Loucy (cell line): ENCODE measurements around the gene NUAK1.

Experiments used
- H2AFZ ChIP-seq: fragments of 200-600 bp; sonication (generic); 2 replicates; pipeline ENCODE4 v1.6.0; 2016; ENCODE audit warnings: antibody characterized with exemption, mild to moderate bottlenecking, low read length, moderate library complexity
- H3F3A ChIP-seq: fragments of 200-600 bp; 2 replicates; pipeline ENCODE4 v1.6.0; 2016; ENCODE audit warnings: antibody characterized with exemption, low read depth, mild to moderate bottlenecking
- H3K27me3 ChIP-seq: fragments of 200-600 bp; sonication (generic); 2 replicates; pipeline ENCODE4 v1.6.1; 2014; ENCODE audit warnings: low read length, mild to moderate bottlenecking; ENCODE audit not compliant: insufficient read depth, poor library complexity, severe bottlenecking
- H3K36me3 ChIP-seq: fragments of 200-600 bp; sonication (generic); 2 replicates; pipeline ENCODE4 v1.6.1; 2016; ENCODE audit warnings: low read length; ENCODE audit not compliant: insufficient read depth
- H3K4me1 ChIP-seq: fragments of 200-600 bp; sonication (generic); 2 replicates; pipeline ENCODE4 v1.5.1; 2014; ENCODE audit warnings: low read length, mild to moderate bottlenecking; ENCODE audit not compliant: insufficient read depth, poor library complexity, severe bottlenecking
- H3K4me2 ChIP-seq: fragments of 200-600 bp; sonication (generic); 2 replicates; pipeline ENCODE4 v1.6.0; 2014; ENCODE audit warnings: antibody characterized with exemption, low read length, low read depth, mild to moderate bottlenecking; ENCODE audit not compliant: poor library complexity, severe bottlenecking
- H3K4me3 ChIP-seq: fragments of 200-600 bp; sonication (generic); 2 replicates; pipeline ENCODE4 v1.5.1; 2014; ENCODE audit warnings: low read length, mild to moderate bottlenecking, mixed read lengths; ENCODE audit not compliant: poor library complexity, severe bottlenecking
- H3K79me2 ChIP-seq: fragments of 200-600 bp; sonication (generic); 2 replicates; pipeline ENCODE4 v1.6.1; 2014; ENCODE audit warnings: low read length; ENCODE audit not compliant: insufficient read depth
- H3K9ac ChIP-seq: fragments of 200-600 bp; sonication (generic); 2 replicates; pipeline ENCODE4 v1.6.0; 2014; ENCODE audit warnings: mild to moderate bottlenecking, low read depth, low read length, moderate library complexity; ENCODE audit not compliant: poor library complexity, severe bottlenecking
- H3K9me2 ChIP-seq: fragments of 200-600 bp; sonication (generic); replicated peaks from 2 replicates; pipeline ENCODE4 v1.6.1; 2016; ENCODE audit warnings: low read depth, low read length, mixed read lengths
- H3K9me3 ChIP-seq: fragments of 200-600 bp; sonication (generic); 2 replicates; pipeline ENCODE4 v1.6.1; 2014; ENCODE audit warnings: mild to moderate bottlenecking, antibody characterized with exemption, low read length, low read depth; ENCODE audit not compliant: insufficient read depth
- H4K20me1 ChIP-seq: fragments of 200-600 bp; sonication (generic); 2 replicates; pipeline ENCODE4 v1.6.0; 2014; ENCODE audit warnings: antibody characterized with exemption, low read length, mild to moderate bottlenecking; ENCODE audit not compliant: insufficient read depth, poor library complexity, severe bottlenecking
- EZH2phosphoT487 ChIP-seq: fragments of 200-600 bp; IDR thresholded peaks from 2 replicates; pipeline ENCODE4 v1.6.1; 2018; ENCODE audit warnings: antibody characterized with exemption, mild to moderate bottlenecking, moderate library complexity, borderline replicate concordance
- TF ChIP-seq, protein P1 (sequence below): fragments of 200-600 bp; sonication (generic); conservative IDR thresholded peaks from 2 replicates; pipeline ENCODE4 v1.5.1; 2014; ENCODE audit warnings: mild to moderate bottlenecking, antibody characterized with exemption, low read length

NUAK1 gene

GRCh38 chr12:106147956-106148355, 9.2 kb upstream of the NUAK1 start:
- no peaks in the 10 kb centered on the region for H3K9me3 ChIP-seq
- no peaks in the 10 kb centered on the region for H4K20me1 ChIP-seq
- no peak overlapping the region for H3K4me3 ChIP-seq
- TF ChIP-seq, protein P1, sequence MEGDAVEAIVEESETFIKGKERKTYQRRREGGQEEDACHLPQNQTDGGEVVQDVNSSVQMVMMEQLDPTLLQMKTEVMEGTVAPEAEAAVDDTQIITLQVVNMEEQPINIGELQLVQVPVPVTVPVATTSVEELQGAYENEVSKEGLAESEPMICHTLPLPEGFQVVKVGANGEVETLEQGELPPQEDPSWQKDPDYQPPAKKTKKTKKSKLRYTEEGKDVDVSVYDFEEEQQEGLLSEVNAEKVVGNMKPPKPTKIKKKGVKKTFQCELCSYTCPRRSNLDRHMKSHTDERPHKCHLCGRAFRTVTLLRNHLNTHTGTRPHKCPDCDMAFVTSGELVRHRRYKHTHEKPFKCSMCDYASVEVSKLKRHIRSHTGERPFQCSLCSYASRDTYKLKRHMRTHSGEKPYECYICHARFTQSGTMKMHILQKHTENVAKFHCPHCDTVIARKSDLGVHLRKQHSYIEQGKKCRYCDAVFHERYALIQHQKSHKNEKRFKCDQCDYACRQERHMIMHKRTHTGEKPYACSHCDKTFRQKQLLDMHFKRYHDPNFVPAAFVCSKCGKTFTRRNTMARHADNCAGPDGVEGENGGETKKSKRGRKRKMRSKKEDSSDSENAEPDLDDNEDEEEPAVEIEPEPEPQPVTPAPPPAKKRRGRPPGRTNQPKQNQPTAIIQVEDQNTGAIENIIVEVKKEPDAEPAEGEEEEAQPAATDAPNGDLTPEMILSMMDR: no peak
- TF ChIP-seq EZH2phosphoT487: no peak
- no peaks in the 10 kb centered on the region for H3K27me3 ChIP-seq
- H3F3A ChIP-seq: no peaks in the 10 kb centered on the region
- no peaks in the 10 kb centered on the region for H3K36me3 ChIP-seq
- no peak overlapping the region for H3K9ac ChIP-seq
- no peak overlapping the region for H3K4me2 ChIP-seq
- no peaks in the 10 kb centered on the region for H3K4me1 ChIP-seq
- H2AFZ ChIP-seq: no peak overlapping the region
- H3K79me2 ChIP-seq: no peaks in the 10 kb centered on the region
- no peaks in the 10 kb centered on the region for H3K9me2 ChIP-seq

DNA sequence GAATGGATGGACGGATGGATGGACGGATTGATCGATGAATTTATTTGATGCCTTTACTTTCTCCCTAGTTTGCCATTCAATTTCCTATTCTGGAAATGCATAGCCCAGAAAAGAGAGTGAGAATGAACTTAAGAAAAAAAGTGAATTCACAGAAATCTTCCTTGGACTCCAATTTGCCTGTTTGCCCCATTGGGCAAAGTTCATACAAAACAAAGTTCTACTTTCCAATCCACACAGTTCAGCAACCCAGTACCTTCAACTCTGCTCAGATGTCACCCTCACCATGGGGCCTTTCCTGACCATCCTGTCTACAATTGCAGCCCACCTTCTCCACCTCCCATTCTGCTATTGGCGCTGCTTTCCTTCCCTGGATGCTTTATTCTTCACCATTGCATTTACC, 8.2 kb upstream of the NUAK1 start:
- H3K4me3 ChIP-seq: no peak overlapping the region
- H4K20me1 ChIP-seq: no peaks in the 10 kb centered on the region

GRCh38 chr12:106145539-106146447, 7.0 kb upstream of the NUAK1 start:
- Histone ChIP-seq H3F3A (no peaks in the 10 kb centered on the region), H3K9me2 (no peaks in the 10 kb centered on the region), H3K4me2 (no peak overlapping the region), H2AFZ (no peak overlapping the region), H4K20me1 (no peaks in the 10 kb centered on the region), H3K4me1 (no peaks in the 10 kb centered on the region), H3K79me2 (no peaks in the 10 kb centered on the region), H3K36me3 (no peaks in the 10 kb centered on the region), H3K4me3 (no peak overlapping the region), H3K9me3 (no peaks in the 10 kb centered on the region), H3K27me3 (no peaks in the 10 kb centered on the region), H3K9ac (no peak overlapping the region)
- TF ChIP-seq, protein P1: no peak
- no peak for TF ChIP-seq EZH2phosphoT487

More for the DNA sequence above, 8.2 kb upstream of the NUAK1 start:
- Histone ChIP-seq H3K9me2 (no peaks in the 10 kb centered on the region), H3K27me3 (no peaks in the 10 kb centered on the region), H3F3A (no peaks in the 10 kb centered on the region), H2AFZ (no peak overlapping the region), H3K9me3 (no peaks in the 10 kb centered on the region), H3K36me3 (no peaks in the 10 kb centered on the region), H3K4me2 (no peak overlapping the region), H3K79me2 (no peaks in the 10 kb centered on the region), H3K9ac (no peak overlapping the region), H3K4me1 (no peaks in the 10 kb centered on the region)
- TF ChIP-seq, protein P1: no peak
- no peak for TF ChIP-seq EZH2phosphoT487
